Kidney epithelial cell (primary cell): Measurements from ENCODE around the gene KITLG. TPM values are rescaled to one million over a fixed set of nuclear protein-coding genes. Genes with fewer than 3 reads are reported as not detected.
"Not testable (repeated sequence)": the region's sequence is repeated elsewhere in the genome, so short reads cannot be mapped to it uniquely, and the experiment has no call there.

ENCODE experiments used
- DNase-seq: peaks from one replicate; pipeline ENCODE4 v3.0.0-alpha.2; 2010; ENCODE audit warnings: low read depth
- H3K27me3 ChIP-seq: 2 replicates; pipeline ENCODE4 v1.6.0; 2011; ENCODE audit warnings: low read length; ENCODE audit not compliant: control insufficient read depth, insufficient read depth
- H3K36me3 ChIP-seq: 2 replicates; pipeline ENCODE4 v1.5.1; 2011; ENCODE audit warnings: low read length; ENCODE audit not compliant: control insufficient read depth, insufficient read depth
- H3K4me3 ChIP-seq: 2 replicates; pipeline ENCODE4 v1.5.1; 2011; ENCODE audit warnings: low read depth, mild to moderate bottlenecking, control low read depth, low read length
- total RNA-seq: library from RNA; depleted of rRNA; stranded (reverse); fragments of >200 nt; gene quantifications from 2 replicates; pipeline ENCODE4 v1.2.3, GENCODE V29; 2015
- TF ChIP-seq, protein P1 (sequence below): IDR thresholded peaks from 2 replicates; pipeline ENCODE4 v1.5.1; 2011; ENCODE audit warnings: mild to moderate bottlenecking, moderate library complexity, low read length, control low read depth, inconsistent platforms; ENCODE audit not compliant: insufficient read depth, poor library complexity, severe bottlenecking

The KITLG gene
- total RNA-seq, 1 donor from 2014 or later, result 11.5 TPM

DNA sequence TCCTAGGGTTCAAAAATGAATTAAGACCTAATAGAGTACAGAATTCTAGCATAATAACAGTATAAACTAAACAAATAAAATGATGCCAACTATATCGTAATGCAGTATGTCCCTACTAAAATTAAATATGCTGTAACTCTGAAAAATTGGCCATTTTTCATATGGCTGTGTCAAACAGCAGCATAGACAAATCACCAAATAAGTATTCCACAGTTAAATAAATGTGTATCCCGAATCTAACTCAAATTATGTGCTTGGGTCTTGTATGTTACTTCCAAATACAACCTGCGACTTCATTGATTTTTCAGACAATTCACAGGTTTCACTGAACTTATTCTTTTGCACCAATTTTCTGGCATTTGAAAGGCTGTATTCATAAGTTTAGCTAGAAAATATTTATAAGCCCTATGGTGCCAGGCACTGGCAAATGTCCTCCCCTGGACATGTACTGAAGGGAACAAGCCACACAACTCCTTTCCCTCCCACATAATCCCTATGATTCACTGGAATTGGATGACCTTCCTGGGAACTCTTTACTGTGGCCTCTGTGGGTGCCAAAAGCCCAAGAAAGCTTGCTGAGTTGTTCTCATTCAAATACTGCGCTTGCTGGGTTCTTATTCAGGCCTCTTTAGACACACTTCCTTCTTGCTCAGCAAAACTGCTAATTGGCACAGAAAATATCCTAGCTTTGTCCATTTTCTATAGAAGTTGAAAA, 108.8 kb downstream of the KITLG start:
- no peaks in the 10 kb centered on the region for H3K27me3 ChIP-seq
- no peak overlapping the region for H3K4me3 ChIP-seq
- no peak for DNase-seq
- no peaks in the 10 kb centered on the region for H3K36me3 ChIP-seq
- TF ChIP-seq, protein P1, sequence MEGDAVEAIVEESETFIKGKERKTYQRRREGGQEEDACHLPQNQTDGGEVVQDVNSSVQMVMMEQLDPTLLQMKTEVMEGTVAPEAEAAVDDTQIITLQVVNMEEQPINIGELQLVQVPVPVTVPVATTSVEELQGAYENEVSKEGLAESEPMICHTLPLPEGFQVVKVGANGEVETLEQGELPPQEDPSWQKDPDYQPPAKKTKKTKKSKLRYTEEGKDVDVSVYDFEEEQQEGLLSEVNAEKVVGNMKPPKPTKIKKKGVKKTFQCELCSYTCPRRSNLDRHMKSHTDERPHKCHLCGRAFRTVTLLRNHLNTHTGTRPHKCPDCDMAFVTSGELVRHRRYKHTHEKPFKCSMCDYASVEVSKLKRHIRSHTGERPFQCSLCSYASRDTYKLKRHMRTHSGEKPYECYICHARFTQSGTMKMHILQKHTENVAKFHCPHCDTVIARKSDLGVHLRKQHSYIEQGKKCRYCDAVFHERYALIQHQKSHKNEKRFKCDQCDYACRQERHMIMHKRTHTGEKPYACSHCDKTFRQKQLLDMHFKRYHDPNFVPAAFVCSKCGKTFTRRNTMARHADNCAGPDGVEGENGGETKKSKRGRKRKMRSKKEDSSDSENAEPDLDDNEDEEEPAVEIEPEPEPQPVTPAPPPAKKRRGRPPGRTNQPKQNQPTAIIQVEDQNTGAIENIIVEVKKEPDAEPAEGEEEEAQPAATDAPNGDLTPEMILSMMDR, result no peak

DNA sequence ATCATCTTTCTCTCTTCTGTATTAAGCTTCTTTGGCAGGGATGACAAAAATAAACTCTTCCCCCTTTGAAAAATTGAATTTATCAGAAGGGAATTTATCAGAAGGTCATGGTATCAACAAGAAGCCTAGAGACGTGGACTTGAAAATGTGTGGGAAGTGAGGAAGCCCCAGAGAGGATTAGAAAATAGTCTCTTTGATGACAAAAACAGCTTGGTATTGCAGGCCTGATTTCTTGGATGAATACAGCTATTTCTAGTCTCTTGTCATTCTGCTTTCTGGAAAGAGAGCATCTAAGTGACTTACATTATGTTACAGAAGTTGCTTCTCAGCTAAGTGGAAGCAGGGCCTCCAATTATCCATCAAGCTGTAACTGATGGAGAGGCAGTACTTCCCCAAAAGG, 111.1 kb downstream of the KITLG start:
- no peaks in the 10 kb centered on the region for H3K36me3 ChIP-seq
- no peak for DNase-seq
- no peaks in the 10 kb centered on the region for H3K27me3 ChIP-seq
- TF ChIP-seq, protein P1, result no peak
- no peak overlapping the region for H3K4me3 ChIP-seq

DNA sequence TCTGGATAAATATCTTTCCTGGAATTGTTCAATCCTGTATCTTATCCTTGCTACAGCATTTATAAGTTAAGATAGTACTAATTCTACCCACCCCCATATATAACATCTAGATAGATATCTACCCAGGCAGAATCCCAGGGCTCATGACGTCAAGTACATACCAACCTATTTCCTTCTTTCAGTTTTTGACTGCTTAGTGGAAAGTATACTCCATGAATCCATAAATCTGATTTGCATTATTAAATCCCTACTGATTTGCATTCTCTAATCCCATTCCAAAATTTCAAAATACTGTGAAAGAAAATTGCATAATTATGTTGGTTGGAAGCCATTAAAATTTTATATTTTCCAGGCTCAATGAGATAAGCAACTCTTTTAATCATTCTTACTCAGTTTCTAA, 111.7 kb downstream of the KITLG start:
- TF ChIP-seq, protein P1, result no peak
- Histone ChIP-seq H3K4me3 (no peak overlapping the region), H3K27me3 (no peaks in the 10 kb centered on the region), H3K36me3 (no peaks in the 10 kb centered on the region)
- no peak for DNase-seq

DNA sequence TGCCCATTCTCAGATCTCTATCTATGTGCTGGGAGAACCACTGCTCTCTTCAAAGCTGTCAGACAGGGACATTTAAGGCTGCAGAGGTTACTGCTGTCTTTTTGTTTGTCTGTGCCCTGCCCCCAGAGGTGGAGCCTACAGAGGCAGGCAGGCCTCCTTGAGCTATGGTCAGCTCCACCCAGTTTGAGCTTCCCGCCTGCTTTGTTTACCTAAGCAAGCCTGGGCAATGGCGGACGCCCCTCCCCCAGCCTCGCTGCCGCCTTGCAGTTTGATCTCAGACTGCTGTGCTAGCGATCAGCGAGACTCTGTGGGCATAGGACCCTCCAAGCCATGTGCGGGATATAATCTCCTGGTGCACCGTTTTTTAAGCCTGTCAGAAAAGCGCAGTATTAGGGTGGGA, 113.6 kb downstream of the KITLG start:
- not testable (repeated sequence) for H3K27me3 ChIP-seq, H3K4me3 ChIP-seq, H3K36me3 ChIP-seq, DNase-seq

DNA sequence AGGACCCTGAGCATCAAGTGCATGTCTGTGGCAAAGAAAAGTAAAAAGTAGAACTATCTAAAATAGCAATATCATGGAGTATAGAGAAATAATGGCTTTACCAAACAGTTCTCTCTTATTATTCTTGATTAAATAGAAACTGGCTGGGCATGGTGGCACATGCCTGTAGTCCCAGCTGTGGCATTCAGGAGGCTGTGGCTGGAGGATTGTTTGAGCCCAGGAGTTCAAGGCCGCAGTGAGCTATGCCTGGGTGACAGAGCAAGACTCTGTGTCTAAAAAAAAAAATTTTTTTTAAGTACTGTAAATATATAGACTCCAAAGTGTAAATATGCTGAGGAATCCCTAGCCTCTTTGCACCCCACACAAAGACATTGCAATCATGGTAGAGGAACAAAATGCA, 121.9 kb downstream of the KITLG start:
- no peak for DNase-seq
- Histone ChIP-seq H3K36me3 (no peaks in the 10 kb centered on the region), H3K4me3 (no peak overlapping the region), H3K27me3 (no peaks in the 10 kb centered on the region)
- TF ChIP-seq, protein P1, result no peak

DNA sequence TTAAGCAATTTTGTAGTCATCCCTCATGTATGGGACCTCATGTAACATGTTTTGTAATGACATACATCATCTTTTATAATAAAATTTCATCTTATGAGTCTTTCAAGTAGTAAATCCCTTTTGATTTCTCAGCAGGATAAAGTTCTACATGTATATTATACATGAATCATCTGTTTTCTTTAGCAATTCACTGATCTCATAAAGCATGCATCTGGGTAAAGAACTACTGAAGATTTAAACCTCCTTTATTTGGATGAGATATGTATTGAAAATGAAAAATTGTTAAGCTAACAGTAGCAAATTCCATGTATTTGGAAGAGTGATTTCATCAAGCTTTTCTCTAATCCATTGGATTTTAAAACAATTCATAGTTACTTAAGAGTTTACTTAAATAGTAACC, 126.9 kb downstream of the KITLG start:
- DNase-seq, result no peak
- Histone ChIP-seq H3K27me3 (no peaks in the 10 kb centered on the region), H3K4me3 (no peak overlapping the region), H3K36me3 (no peaks in the 10 kb centered on the region)
- TF ChIP-seq, protein P1, result no peak
